Activated gamma-delta T cell (primary cell): ENCODE data around the gene FXYD7.

ENCODE experiments used
- DNase-seq: peaks from one replicate; lab custom pipeline; 2025; lab: John Stamatoyannopoulos, UW

The FXYD7 gene

GRCh38 chr19:35199481-35199880, 56.4 kb downstream of the FXYD7 start:
- DNase-seq = no peak

- DNase-seq = no peak
Observed at GRCh38 chr19:35202722-35203688, 60.0 kb downstream of the FXYD7 start.
